NCI-H2196 (cell line): Measurements from ENCODE around the gene YRDC.

Source experiments
- DNase-seq: peaks from one replicate; lab custom pipeline; 2025; ENCODE audit not compliant: unreplicated experiment; lab: John Stamatoyannopoulos, UW

Gene YRDC, protein sequence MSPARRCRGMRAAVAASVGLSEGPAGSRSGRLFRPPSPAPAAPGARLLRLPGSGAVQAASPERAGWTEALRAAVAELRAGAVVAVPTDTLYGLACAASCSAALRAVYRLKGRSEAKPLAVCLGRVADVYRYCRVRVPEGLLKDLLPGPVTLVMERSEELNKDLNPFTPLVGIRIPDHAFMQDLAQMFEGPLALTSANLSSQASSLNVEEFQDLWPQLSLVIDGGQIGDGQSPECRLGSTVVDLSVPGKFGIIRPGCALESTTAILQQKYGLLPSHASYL

GRCh38 chr1:37807555-37808368, at the start of gene YRDC, which contains the start of gene C1orf122:
Gene YRDC (minus strand): TSS chr1:37808208. CDS start chr1:37808180, 28 bp downstream.
Gene C1orf122 (plus strand): TSS chr1:37807790. CDS start chr1:37808405, 615 bp downstream.
- DNase-seq, result peak; percentile 93

DNA sequence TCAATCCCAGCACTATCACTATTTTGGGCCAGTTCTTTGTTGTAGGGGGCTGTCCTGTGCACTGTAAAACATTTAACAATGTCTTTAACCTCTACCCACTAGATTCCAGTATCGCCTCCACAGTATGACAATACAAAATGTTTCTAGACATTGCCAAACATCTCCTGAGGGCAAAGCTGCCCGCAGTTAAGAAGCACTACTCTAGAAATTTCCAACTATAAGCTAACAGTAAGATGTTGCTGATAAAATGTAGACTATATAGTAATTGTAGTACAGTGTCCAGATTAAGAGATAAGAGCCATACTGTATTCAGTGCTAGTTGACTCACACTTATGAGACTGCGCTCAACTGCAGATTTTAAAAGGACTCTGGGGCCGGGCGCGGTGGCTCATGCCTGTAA, 46.4 kb upstream of the YRDC start:
- DNase-seq, result no peak

GRCh38 chr1:37853157-37853556, 45.1 kb upstream of the YRDC start:
- DNase-seq, result no peak

- DNase-seq, result no peak
Observed at GRCh38 chr1:37851782-37852210, 43.8 kb upstream of the YRDC start.

- no peak for DNase-seq
Observed at GRCh38 chr1:37851262-37851661, 43.3 kb upstream of the YRDC start.

GRCh38 chr1:37850352-37850955, 42.4 kb upstream of the YRDC start:
- no peak for DNase-seq

DNA sequence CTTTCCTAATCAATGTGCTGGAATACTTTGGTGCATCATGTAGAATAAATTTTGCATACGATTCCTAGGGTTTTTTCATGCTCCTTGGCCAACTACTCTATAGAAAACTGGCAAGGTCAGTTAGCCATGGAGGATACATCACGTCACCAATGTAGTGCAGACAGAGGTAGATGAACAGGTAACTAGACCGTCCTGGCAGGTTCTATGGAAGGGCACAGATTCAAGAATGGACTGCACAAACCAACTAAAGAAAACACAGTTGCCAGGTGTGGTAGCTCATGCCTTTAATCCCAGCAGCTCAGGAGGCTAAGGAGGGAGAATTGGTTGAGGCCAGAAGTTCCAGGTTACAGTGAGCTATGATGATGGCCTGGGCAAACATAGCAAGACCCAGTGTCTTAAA, 41.5 kb upstream of the YRDC start:
- no peak for DNase-seq

GRCh38 chr1:37846647-37847339, 38.8 kb upstream of the YRDC start:
- no peak for DNase-seq

GRCh38 chr1:37845786-37846185, 37.8 kb upstream of the YRDC start:
- DNase-seq, result no peak

- DNase-seq, result no peak
Observed at GRCh38 chr1:37845049-37845646, 37.1 kb upstream of the YRDC start.

DNA sequence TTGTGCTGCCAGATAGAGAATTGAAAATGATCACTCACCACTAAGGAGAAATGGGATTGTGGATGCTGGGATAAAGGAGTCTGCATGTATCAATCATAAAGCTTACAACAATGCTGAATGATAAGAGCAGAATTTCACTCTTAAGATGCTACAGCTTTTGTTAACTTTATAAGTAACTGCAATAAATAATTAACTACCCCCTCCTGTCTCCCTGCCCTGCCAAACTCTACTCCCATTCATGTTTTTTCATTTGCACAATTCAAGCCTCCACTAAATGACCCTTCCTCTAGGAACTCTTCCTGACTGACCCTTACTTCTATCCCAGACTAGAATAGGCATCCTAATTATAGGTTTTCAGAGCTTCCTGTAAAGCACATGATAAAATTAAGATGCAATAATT, 36.5 kb upstream of the YRDC start:
- no peak for DNase-seq

DNA sequence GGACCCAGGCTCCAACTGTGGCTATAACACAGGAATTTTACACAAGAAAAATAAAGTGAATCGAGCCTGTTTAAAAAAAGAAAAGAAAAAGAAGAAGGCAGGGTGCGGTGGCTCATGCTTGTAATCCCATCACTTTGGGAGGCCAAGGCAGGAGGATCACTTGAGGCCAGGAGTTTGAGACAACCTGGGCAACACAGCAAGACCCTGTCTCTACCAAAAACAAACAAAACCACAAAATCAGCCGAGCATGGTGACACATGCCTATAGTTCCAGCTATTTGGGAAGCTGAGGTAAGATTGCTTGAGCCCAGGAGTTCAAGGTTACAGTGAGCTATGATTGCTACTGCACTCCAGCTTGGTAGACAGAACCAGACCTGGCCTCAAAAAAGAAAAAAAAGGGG, 33.6 kb upstream of the YRDC start:
- no peak for DNase-seq

DNA sequence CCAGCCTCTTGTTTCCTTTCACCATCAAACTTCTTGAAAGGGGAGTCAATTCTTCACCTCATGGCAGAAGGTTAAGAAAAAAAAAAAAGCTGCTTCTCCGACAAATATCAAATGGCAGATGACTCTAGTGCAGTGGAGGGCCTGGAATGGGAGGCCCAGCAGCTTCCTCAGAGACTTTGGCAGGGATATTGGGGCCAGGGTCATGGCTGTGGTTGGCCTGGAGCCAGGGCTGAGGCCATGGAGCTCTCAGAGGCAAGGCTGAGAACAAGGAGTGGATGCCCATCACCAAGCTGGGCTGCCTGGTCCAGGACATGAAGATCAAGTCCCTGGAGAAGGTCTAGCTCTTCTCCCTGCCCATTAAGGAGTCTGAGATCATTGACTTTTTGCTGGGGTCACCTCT, 32.7 kb upstream of the YRDC start:
- no peak for DNase-seq

DNA sequence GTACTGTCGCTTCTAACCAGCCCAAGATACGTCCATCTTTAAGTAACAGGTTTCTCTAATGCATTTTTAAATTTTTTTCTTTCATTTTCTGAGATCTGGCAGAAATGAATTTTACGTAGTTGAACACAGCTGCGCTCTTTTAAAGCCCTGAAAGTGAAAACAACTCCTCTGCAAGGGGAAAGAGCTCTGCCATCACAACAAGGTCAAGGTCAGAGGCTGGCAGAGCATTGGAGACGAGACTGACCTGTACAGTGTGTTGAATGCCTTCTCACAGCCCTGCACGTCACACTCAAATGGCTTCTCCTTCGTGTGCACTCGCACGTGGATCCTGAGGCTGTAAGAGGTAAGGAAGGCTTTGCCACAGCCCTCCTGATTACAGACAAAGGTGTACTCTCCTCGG, 31.7 kb upstream of the YRDC start:
- no peak for DNase-seq

- DNase-seq, result no peak
Observed at GRCh38 chr1:37836788-37837187, 28.8 kb upstream of the YRDC start.

GRCh38 chr1:37831809-37832208, 23.8 kb upstream of the YRDC start:
- DNase-seq, result no peak

DNA sequence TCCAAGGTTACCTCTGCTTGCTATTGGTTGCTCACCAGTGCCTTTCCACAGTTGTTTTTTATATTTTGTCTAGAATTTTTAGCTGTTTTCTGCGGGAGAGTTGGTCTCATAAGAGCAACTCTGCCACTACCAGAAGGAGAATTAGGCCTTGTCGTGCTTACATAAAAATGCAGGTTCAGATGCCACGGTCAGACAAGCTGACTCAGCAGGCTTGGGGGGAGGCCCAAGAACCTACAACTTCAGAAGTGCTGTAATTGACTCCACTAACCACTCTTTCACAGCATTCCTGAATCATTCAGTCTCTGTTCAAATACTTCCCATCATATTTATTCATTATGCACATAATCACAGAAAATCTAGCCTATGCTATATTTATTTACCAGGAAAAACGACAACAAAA, 23.1 kb upstream of the YRDC start:
- DNase-seq, result no peak

DNA sequence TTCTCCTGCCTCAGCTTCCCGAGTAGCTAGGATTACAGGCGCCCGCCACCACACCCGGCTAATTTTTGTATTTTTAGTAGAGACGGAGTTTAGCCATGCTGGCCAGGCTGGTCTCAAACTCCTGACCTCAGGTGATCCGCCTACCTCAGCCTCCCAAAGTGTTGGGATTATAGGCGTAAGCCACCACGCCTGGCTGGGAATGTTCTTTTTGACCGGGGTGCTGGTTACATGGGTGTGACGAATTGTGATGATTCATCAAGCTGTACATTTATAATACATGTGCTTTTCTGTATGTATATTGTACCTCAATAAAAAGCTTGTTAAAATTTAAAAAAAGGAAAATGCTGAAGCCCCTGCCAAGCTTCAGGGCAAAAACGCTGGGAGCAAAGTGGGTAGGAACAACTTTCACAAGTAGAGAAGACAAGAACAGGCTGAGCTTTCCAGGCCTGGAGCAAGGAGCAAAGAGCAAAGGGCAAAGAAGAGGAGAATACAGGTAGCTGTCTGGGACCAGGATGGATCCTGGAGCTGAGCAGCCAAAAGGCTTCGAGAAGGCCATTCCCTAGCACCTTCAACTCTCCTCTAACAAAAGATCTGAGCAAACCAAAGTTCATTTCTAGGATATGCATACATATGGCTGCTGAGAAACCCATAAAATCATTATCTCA, 20.5 kb upstream of the YRDC start:
- no peak for DNase-seq

DNA sequence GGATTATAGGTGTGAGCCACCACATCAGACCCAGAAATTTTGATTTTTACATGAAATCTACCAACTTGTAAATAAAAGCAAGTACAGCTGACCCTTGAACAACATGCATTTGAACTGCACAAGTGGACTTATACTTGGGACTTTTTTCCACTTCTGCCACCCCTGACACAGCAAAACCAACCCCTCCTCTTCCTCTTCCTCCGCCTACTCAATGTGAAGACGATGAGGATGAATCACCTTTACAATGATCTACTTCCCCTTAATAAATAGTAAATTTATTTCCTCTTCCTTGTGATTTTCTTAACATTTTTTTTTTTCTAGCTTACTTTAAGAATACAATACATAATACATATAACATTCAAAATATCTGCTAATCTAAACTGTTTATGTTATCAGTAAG, 17.5 kb upstream of the YRDC start:
- no peak for DNase-seq

- no peak for DNase-seq
Observed at GRCh38 chr1:37824001-37824400, 16.0 kb upstream of the YRDC start.
